ENCODE data around the gene HAP1. TPM values are rescaled to one million over a fixed set of nuclear protein-coding genes. Genes with fewer than 3 reads are reported as not detected.

The HAP1 gene
- polyA plus RNA-seq, 1 of the 3 experiments (the other 2 are of a cell fraction): 0.18 TPM

DNA sequence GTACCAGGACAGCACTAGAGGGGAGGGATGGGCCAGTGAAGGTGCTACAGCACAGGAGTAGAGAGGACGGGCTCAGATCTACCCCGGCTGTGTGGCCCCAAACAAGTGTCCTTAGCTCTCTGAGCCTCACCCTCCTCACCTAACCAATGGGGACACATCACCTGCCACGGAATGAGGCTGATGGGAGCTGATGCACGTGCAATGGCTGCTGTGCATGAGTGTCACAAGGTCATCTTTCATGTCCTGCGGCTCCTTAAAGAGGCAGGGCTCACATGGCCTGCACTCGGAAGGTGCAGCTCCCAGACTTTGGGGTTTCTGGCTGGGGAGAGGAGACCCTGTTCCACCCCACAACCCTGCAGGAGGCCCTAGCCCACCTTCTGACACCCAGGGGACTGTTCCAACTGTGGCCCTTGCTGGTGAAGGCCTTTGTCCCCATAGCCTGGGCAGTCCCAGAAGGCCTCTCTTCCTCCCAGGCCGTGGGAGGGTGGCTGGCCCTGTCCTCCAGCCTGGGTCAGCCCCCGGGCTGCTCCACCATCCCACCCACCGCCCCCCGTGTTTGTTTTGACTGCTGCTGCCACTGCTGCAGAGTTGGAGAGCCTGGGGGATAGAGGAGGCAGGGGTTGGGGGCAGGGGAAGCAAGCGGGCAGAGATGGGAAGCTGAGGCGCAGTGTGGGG is 10.5 kb downstream of the HAP1 start (continued):
- TF ChIP-seq, protein P1, sequence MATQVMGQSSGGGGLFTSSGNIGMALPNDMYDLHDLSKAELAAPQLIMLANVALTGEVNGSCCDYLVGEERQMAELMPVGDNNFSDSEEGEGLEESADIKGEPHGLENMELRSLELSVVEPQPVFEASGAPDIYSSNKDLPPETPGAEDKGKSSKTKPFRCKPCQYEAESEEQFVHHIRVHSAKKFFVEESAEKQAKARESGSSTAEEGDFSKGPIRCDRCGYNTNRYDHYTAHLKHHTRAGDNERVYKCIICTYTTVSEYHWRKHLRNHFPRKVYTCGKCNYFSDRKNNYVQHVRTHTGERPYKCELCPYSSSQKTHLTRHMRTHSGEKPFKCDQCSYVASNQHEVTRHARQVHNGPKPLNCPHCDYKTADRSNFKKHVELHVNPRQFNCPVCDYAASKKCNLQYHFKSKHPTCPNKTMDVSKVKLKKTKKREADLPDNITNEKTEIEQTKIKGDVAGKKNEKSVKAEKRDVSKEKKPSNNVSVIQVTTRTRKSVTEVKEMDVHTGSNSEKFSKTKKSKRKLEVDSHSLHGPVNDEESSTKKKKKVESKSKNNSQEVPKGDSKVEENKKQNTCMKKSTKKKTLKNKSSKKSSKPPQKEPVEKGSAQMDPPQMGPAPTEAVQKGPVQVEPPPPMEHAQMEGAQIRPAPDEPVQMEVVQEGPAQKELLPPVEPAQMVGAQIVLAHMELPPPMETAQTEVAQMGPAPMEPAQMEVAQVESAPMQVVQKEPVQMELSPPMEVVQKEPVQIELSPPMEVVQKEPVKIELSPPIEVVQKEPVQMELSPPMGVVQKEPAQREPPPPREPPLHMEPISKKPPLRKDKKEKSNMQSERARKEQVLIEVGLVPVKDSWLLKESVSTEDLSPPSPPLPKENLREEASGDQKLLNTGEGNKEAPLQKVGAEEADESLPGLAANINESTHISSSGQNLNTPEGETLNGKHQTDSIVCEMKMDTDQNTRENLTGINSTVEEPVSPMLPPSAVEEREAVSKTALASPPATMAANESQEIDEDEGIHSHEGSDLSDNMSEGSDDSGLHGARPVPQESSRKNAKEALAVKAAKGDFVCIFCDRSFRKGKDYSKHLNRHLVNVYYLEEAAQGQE (IDR thresholded peaks at IDR 0.05; ENCODE audit: low read depth, low read length): no peak
- no peak for TF ChIP-seq GABPA (IDR thresholded peaks at IDR 0.05; ENCODE audit: low read depth)
- TF ChIP-seq, protein P2, sequence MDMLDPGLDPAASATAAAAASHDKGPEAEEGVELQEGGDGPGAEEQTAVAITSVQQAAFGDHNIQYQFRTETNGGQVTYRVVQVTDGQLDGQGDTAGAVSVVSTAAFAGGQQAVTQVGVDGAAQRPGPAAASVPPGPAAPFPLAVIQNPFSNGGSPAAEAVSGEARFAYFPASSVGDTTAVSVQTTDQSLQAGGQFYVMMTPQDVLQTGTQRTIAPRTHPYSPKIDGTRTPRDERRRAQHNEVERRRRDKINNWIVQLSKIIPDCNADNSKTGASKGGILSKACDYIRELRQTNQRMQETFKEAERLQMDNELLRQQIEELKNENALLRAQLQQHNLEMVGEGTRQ (IDR thresholded peaks at IDR 0.05; ENCODE audit: borderline replicate concordance, low read depth, low read length): no peak
- TF ChIP-seq ELF1 (IDR thresholded peaks at IDR 0.05): no peak
- no peak for TF ChIP-seq NRF1 (IDR thresholded peaks at IDR 0.05; ENCODE audit: low read depth, low read length)

DNA sequence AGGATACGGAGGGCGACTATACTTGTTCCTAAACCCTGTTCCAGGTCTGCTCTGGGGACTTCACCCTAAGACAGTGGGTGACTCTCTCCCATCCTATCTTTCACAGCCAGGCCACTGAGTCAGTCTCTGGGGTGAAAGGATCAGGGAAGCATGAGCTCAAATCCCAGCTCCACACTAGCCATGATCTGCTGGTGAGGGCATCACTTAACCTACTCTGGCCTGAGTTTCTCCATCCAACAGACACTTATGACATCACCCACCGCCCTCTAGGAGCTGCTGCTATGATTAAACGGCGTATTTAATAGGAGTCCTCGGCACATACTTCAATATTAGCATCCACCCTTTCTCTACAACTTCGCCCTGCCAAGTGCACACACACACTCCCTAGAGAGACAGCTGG is 12.2 kb downstream of the HAP1 start:
- Histone ChIP-seq H3K4me3 (ENCODE audit: low read depth in 2 of 2, low read length in 1 of 2) (no peak overlapping the region), H3K79me2 (ENCODE audit: insufficient read depth) (no peaks in the 10 kb centered on the region), H3F3A (replicated peaks; ENCODE audit: insufficient read depth) (no peaks in the 10 kb centered on the region), H3K9ac (no peak overlapping the region), H3K27ac (ENCODE audit: low read depth in 2 of 2, low read length in 1 of 2) (no peak overlapping the region), H3K27me3 (ENCODE audit: insufficient read depth) (no peaks in the 10 kb centered on the region), H3K36me3 (replicated peaks in 1 of 2; ENCODE audit: control insufficient read depth in 1 of 2, insufficient read depth in 2 of 2, low read length in 1 of 2) (no peaks in the 10 kb centered on the region), H2AFZ (ENCODE audit: low read depth) (no peak overlapping the region), H3K9me2 (no peaks in the 10 kb centered on the region), H4K20me1 (ENCODE audit: insufficient read depth) (no peaks in the 10 kb centered on the region), H3K4me2 (no peak overlapping the region), H3K9me3 (no peaks in the 10 kb centered on the region), H3K4me1 (ENCODE audit: control insufficient read depth in 1 of 2, insufficient read depth in 2 of 2, low read depth in 1 of 2, low read length in 1 of 2) (no peaks in the 10 kb centered on the region)
- POLR2A ChIA-PET: no interaction called here
- CTCF ChIA-PET: interaction anchor here (0.8 to 3.4 kb wide), 3 partner anchors 15 to 60 kb away, joined by 3 to 20 read pairs (median 5); no protein-coding TSS in a partner anchor
- no peak for DNase-seq
- 80% methylated on average over 7 of the region's 7 CpGs for WGBS (ENCODE audit: low lambda C conversion rate)
- TF ChIP-seq, protein P3, sequence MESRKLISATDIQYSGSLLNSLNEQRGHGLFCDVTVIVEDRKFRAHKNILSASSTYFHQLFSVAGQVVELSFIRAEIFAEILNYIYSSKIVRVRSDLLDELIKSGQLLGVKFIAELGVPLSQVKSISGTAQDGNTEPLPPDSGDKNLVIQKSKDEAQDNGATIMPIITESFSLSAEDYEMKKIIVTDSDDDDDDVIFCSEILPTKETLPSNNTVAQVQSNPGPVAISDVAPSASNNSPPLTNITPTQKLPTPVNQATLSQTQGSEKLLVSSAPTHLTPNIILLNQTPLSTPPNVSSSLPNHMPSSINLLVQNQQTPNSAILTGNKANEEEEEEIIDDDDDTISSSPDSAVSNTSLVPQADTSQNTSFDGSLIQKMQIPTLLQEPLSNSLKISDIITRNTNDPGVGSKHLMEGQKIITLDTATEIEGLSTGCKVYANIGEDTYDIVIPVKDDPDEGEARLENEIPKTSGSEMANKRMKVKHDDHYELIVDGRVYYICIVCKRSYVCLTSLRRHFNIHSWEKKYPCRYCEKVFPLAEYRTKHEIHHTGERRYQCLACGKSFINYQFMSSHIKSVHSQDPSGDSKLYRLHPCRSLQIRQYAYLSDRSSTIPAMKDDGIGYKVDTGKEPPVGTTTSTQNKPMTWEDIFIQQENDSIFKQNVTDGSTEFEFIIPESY (IDR thresholded peaks at IDR 0.05; ENCODE audit: borderline replicate concordance, low read depth): no peak
- TF ChIP-seq EP300 (IDR thresholded peaks at IDR 0.05; ENCODE audit: borderline replicate concordance in 1 of 2, low read depth in 1 of 2, low read length in 1 of 2) (no peak), RCOR1 (IDR thresholded peaks at IDR 0.05; ENCODE audit: low read length) (no peak), CHD2 (IDR thresholded peaks at IDR 0.05; ENCODE audit: low read length, partially characterized antibody) (no peak), GATA2 (CRISPR knock-in tag; IDR thresholded peaks at IDR 0.05) (no peak), TAF1 (IDR thresholded peaks at IDR 0.05; ENCODE audit: borderline replicate concordance, low read depth, low read length) (no peak), YY1 (IDR thresholded peaks at IDR 0.05; ENCODE audit: low read depth) (no peak), GABPA (IDR thresholded peaks at IDR 0.05; ENCODE audit: low read depth) (no peak), EZH2phosphoT487 (IDR thresholded peaks at IDR 0.05; ENCODE audit: borderline replicate concordance, low read depth) (no peak), TCF12 (IDR thresholded peaks at IDR 0.05) (no peak), RAD21 (IDR thresholded peaks at IDR 0.05; ENCODE audit: low read length) (no peak), NFIC (IDR thresholded peaks at IDR 0.05; ENCODE audit: borderline replicate concordance) (no peak), ELF1 (IDR thresholded peaks at IDR 0.05) (no peak), JUND (IDR thresholded peaks at IDR 0.05) (no peak)
- TF ChIP-seq, protein P4, sequence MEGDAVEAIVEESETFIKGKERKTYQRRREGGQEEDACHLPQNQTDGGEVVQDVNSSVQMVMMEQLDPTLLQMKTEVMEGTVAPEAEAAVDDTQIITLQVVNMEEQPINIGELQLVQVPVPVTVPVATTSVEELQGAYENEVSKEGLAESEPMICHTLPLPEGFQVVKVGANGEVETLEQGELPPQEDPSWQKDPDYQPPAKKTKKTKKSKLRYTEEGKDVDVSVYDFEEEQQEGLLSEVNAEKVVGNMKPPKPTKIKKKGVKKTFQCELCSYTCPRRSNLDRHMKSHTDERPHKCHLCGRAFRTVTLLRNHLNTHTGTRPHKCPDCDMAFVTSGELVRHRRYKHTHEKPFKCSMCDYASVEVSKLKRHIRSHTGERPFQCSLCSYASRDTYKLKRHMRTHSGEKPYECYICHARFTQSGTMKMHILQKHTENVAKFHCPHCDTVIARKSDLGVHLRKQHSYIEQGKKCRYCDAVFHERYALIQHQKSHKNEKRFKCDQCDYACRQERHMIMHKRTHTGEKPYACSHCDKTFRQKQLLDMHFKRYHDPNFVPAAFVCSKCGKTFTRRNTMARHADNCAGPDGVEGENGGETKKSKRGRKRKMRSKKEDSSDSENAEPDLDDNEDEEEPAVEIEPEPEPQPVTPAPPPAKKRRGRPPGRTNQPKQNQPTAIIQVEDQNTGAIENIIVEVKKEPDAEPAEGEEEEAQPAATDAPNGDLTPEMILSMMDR (IDR thresholded peaks at IDR 0.05): no peak
- TF ChIP-seq, protein P5, sequence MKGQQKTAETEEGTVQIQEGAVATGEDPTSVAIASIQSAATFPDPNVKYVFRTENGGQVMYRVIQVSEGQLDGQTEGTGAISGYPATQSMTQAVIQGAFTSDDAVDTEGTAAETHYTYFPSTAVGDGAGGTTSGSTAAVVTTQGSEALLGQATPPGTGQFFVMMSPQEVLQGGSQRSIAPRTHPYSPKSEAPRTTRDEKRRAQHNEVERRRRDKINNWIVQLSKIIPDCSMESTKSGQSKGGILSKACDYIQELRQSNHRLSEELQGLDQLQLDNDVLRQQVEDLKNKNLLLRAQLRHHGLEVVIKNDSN (IDR thresholded peaks at IDR 0.05; ENCODE audit: borderline replicate concordance, low read depth): no peak
- TF ChIP-seq, protein P2 (IDR thresholded peaks at IDR 0.05; ENCODE audit: borderline replicate concordance, low read depth, low read length): no peak

Data from SK-N-SH (cell line).